Neural cell (in vitro differentiated cells): ENCODE data around the gene PRRT1B. TPM values are rescaled to one million over a fixed set of nuclear protein-coding genes. Genes with fewer than 3 reads are reported as not detected.

Source experiments
- H2AFZ ChIP-seq: fragments of 200-600, 300-800 bp; sonication (generic), shearing (Covaris generic); 2 replicates; pipeline ENCODE4 v1.6.0; 2014; ENCODE audit warnings: low read depth, mild to moderate bottlenecking, antibody characterized with exemption, low read length, moderate library complexity
- H3F3A ChIP-seq: fragments of 200-600 bp; shearing (Covaris generic); 2 replicates; pipeline ENCODE4 v1.6.1; 2016; ENCODE audit warnings: mild to moderate bottlenecking, moderate library complexity, mixed read lengths, antibody characterized with exemption, low read length; ENCODE audit not compliant: insufficient read depth, poor library complexity, severe bottlenecking
- H3K27ac ChIP-seq: fragments of 200-600, 300-800 bp; sonication (generic), shearing (Covaris generic); 2 replicates; pipeline ENCODE4 v1.5.1; 2014; ENCODE audit warnings: mild to moderate bottlenecking, low read length, moderate library complexity
- H3K27me3 ChIP-seq: fragments of 300-800, 200-600 bp; sonication (generic), shearing (Covaris generic); 2 replicates; pipeline ENCODE4 v1.6.0; 2014; ENCODE audit warnings: mild to moderate bottlenecking, low read depth, low read length, moderate library complexity; ENCODE audit not compliant: insufficient read depth
- H3K36me3 ChIP-seq: fragments of 300-800, 200-600 bp; sonication (generic), shearing (Covaris generic); 2 replicates; pipeline ENCODE4 v1.5.1; 2014; ENCODE audit warnings: mild to moderate bottlenecking, antibody characterized with exemption, low read length, moderate library complexity; ENCODE audit not compliant: insufficient read depth
- H3K4me2 ChIP-seq: fragments of 300-800, 200-600 bp; sonication (generic), shearing (Covaris generic); 2 replicates; pipeline ENCODE4 v1.6.0; 2014; ENCODE audit warnings: mild to moderate bottlenecking, low read length
- H3K4me3 ChIP-seq: fragments of 300-800, 200-600 bp; sonication (generic), shearing (Covaris generic); 2 replicates; pipeline ENCODE4 v1.5.1; 2014; ENCODE audit warnings: mild to moderate bottlenecking, low read length, moderate library complexity
- H3K79me2 ChIP-seq: fragments of 200-600 bp; shearing (Covaris generic); replicated peaks from 2 replicates; pipeline ENCODE4 v1.6.0; 2014; ENCODE audit warnings: mild to moderate bottlenecking, low read length, moderate library complexity; ENCODE audit not compliant: insufficient read depth
- H3K9ac ChIP-seq: fragments of 300-800, 200-600 bp; sonication (generic), shearing (Covaris generic); 2 replicates; pipeline ENCODE4 v1.6.1; 2016; ENCODE audit warnings: mild to moderate bottlenecking, low read length, mixed read lengths
- H3K9me2 ChIP-seq: fragments of 200-600 bp; shearing (Covaris generic); 2 replicates; pipeline ENCODE4 v1.6.1; 2016; ENCODE audit warnings: mild to moderate bottlenecking, low read length, mixed read lengths; ENCODE audit not compliant: insufficient read depth
- H3K9me3 ChIP-seq: fragments of 200-600, 300-800 bp; sonication (generic), shearing (Covaris generic); 2 replicates; pipeline ENCODE4 v1.6.1; 2016; ENCODE audit warnings: mild to moderate bottlenecking, mixed run types, low read length, moderate library complexity, mixed read lengths
- H4K20me1 ChIP-seq: fragments of 200-600 bp; shearing (Covaris generic); 2 replicates; pipeline ENCODE4 v1.6.1; 2016; ENCODE audit warnings: mild to moderate bottlenecking, mixed run types; ENCODE audit not compliant: insufficient read depth
- EP300 ChIP-seq: fragments of 450-650 bp; conservative IDR thresholded peaks from 2 replicates; pipeline ENCODE4 v1.6.1; 2014; ENCODE audit warnings: antibody characterized with exemption, mild to moderate bottlenecking, moderate library complexity; ENCODE audit not compliant: poor library complexity, severe bottlenecking
- POLR2AphosphoS5 ChIP-seq: IDR thresholded peaks from 2 replicates; pipeline ENCODE4 v1.6.1; 2012
- RAD21 ChIP-seq: fragments of 450-650 bp; conservative IDR thresholded peaks from 2 replicates; pipeline ENCODE4 v1.6.1; 2014; ENCODE audit warnings: antibody characterized with exemption, mild to moderate bottlenecking, moderate library complexity
- TAF1 ChIP-seq: IDR thresholded peaks from 2 replicates; pipeline ENCODE4 v1.6.1; 2012; ENCODE audit warnings: low read depth
- polyA minus RNA-seq: library from RNA; depleted of rRNA, polyadenylated mRNA; stranded (reverse); fragments of >200 nt; gene quantifications from 2 replicates; pipeline ENCODE4 v1.2.3, GENCODE V29; 2014
- polyA plus RNA-seq: library from polyadenylated mRNA; depleted of rRNA; stranded (reverse); fragments of >200 nt; gene quantifications from 2 replicates; pipeline ENCODE4 v1.2.3, GENCODE V29; 2014
- TF ChIP-seq, protein P1 (sequence below): IDR thresholded peaks from 2 replicates; pipeline ENCODE4 v1.6.1; 2012; ENCODE audit warnings: borderline replicate concordance
- TF ChIP-seq, protein P2 (sequence below): fragments of 450-650 bp; IDR thresholded peaks from 2 replicates; pipeline ENCODE4 v1.5.1; 2014; ENCODE audit warnings: antibody characterized with exemption, mild to moderate bottlenecking, moderate library complexity; ENCODE audit not compliant: poor library complexity, severe bottlenecking

The PRRT1B gene
- polyA plus RNA-seq (not detected in 2 replicates), polyA minus RNA-seq (not detected in 2 replicates)

- Histone ChIP-seq H3K27ac (no peak within 1 kb of the TSS), H3K9me2 (no peaks in the 10 kb centered on the region), H3K4me3 (peak within 1 kb of the TSS; percentile 56), H3K27me3 (peaks cover 41% of the 10 kb centered on the region), H3K36me3 (no peaks in the 10 kb centered on the region), H2AFZ (no peak within 1 kb of the TSS), H3K4me2 (no peak within 1 kb of the TSS), H3K9ac (peak within 1 kb of the TSS; percentile 5), H4K20me1 (no peaks in the 10 kb centered on the region), H3K9me3 (peaks cover 11% of the 10 kb centered on the region), H3F3A (no peaks in the 10 kb centered on the region), H3K79me2 (no peaks in the 10 kb centered on the region)
- TF ChIP-seq, protein P1, sequence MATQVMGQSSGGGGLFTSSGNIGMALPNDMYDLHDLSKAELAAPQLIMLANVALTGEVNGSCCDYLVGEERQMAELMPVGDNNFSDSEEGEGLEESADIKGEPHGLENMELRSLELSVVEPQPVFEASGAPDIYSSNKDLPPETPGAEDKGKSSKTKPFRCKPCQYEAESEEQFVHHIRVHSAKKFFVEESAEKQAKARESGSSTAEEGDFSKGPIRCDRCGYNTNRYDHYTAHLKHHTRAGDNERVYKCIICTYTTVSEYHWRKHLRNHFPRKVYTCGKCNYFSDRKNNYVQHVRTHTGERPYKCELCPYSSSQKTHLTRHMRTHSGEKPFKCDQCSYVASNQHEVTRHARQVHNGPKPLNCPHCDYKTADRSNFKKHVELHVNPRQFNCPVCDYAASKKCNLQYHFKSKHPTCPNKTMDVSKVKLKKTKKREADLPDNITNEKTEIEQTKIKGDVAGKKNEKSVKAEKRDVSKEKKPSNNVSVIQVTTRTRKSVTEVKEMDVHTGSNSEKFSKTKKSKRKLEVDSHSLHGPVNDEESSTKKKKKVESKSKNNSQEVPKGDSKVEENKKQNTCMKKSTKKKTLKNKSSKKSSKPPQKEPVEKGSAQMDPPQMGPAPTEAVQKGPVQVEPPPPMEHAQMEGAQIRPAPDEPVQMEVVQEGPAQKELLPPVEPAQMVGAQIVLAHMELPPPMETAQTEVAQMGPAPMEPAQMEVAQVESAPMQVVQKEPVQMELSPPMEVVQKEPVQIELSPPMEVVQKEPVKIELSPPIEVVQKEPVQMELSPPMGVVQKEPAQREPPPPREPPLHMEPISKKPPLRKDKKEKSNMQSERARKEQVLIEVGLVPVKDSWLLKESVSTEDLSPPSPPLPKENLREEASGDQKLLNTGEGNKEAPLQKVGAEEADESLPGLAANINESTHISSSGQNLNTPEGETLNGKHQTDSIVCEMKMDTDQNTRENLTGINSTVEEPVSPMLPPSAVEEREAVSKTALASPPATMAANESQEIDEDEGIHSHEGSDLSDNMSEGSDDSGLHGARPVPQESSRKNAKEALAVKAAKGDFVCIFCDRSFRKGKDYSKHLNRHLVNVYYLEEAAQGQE = no peak
Measured at GRCh38 chr9:131545003-131545785, at the start of gene PRRT1B. Gene PRRT1B, plus strand, starts transcription at chr9:131545523. Its CDS starts 93 bp downstream, at chr9:131545616.

- Histone ChIP-seq H3K9me3 (no peaks in the 10 kb centered on the region), H3K36me3 (peaks cover 4% of the 10 kb centered on the region), H3K79me2 (no peaks in the 10 kb centered on the region), H3F3A (no peaks in the 10 kb centered on the region), H3K27me3 (no peaks in the 10 kb centered on the region), H2AFZ (no peak overlapping the region), H3K9me2 (no peaks in the 10 kb centered on the region), H3K27ac (no peak overlapping the region), H4K20me1 (no peaks in the 10 kb centered on the region), H3K4me2 (no peak overlapping the region), H3K9ac (no peak overlapping the region), H3K4me3 (no peak overlapping the region)
- TF ChIP-seq, protein P2, sequence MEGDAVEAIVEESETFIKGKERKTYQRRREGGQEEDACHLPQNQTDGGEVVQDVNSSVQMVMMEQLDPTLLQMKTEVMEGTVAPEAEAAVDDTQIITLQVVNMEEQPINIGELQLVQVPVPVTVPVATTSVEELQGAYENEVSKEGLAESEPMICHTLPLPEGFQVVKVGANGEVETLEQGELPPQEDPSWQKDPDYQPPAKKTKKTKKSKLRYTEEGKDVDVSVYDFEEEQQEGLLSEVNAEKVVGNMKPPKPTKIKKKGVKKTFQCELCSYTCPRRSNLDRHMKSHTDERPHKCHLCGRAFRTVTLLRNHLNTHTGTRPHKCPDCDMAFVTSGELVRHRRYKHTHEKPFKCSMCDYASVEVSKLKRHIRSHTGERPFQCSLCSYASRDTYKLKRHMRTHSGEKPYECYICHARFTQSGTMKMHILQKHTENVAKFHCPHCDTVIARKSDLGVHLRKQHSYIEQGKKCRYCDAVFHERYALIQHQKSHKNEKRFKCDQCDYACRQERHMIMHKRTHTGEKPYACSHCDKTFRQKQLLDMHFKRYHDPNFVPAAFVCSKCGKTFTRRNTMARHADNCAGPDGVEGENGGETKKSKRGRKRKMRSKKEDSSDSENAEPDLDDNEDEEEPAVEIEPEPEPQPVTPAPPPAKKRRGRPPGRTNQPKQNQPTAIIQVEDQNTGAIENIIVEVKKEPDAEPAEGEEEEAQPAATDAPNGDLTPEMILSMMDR = no peak
- no peak for TF ChIP-seq RAD21
Measured at GRCh38 chr9:131495785-131496184, 49.5 kb upstream of the PRRT1B start.

GRCh38 chr9:131496844-131497405, 48.4 kb upstream of the PRRT1B start:
- no peak overlapping the region for H3K9ac ChIP-seq
- no peak overlapping the region for H3K4me3 ChIP-seq
- no peaks in the 10 kb centered on the region for H3F3A ChIP-seq
- no peak overlapping the region for H3K27ac ChIP-seq
- no peaks in the 10 kb centered on the region for H4K20me1 ChIP-seq
- no peak for TF ChIP-seq RAD21
- TF ChIP-seq, protein P1 = no peak
- TF ChIP-seq, protein P2 = no peak
- no peak for TF ChIP-seq TAF1
- no peak for TF ChIP-seq EP300
- no peak for TF ChIP-seq POLR2AphosphoS5
- H3K27me3 ChIP-seq = no peaks in the 10 kb centered on the region
- H3K9me2 ChIP-seq = no peaks in the 10 kb centered on the region
- H2AFZ ChIP-seq = no peak overlapping the region
- no peaks in the 10 kb centered on the region for H3K9me3 ChIP-seq
- H3K79me2 ChIP-seq = no peaks in the 10 kb centered on the region
- no peaks in the 10 kb centered on the region for H3K36me3 ChIP-seq
- no peak overlapping the region for H3K4me2 ChIP-seq
